A549 (cell line): ENCODE data around the gene CACNA2D2.

Source experiments
- CHD2 ChIP-seq: fragments of 150-350 bp; IDR thresholded peaks from 2 replicates; pipeline ENCODE4 v1.6.1; 2014; ENCODE audit warnings: low read length; ENCODE audit not compliant: partially characterized antibody
- EP300 ChIP-seq, 2 experiments: fragments of >200 bp; sonication (Bioruptor Twin); formaldehyde crosslinking; IDR thresholded peaks; 2 replicates in 1 of 2; 3 replicates in 1 of 2; pipeline ENCODE4 v1.6.1; 2016 to 2017
- POLR2A ChIP-seq: IDR thresholded peaks from 2 replicates; pipeline ENCODE4 v1.6.1; 2012; ENCODE audit warnings: mild to moderate bottlenecking, low read length
- RFX5 ChIP-seq: fragments of 450-650 bp; IDR thresholded peaks from 2 replicates; pipeline ENCODE4 v1.7.1; 2014; ENCODE audit warnings: antibody characterized with exemption, mild to moderate bottlenecking, moderate library complexity
- TF ChIP-seq, protein P1 (sequence below): IDR thresholded peaks from 2 replicates; pipeline ENCODE4 v1.6.1; 2012
- TF ChIP-seq, protein P2 (sequence below): fragments of >200 bp; sonication (Bioruptor Twin); formaldehyde crosslinking; IDR thresholded peaks from 3 replicates; pipeline ENCODE4 v1.5.1; 2016

DNA sequence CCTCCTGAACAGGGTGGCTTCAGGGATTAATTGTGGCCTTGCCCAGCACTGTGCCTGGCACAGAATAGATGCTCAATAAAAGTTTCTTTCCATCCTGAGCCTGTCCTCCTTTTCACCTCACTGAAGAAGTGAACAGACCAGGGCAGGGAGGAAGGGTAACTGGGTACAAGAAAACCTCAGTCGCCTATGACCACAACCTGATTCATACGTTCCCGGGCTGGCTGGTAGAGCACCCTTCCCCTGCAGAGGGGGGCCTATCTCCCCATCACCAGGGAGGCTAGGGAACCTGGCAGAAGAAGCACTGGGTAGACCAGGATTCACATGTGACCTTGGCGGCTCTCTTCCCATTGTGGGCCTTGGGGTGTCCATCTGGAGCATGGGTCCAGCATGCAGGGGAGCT, 27.8 kb upstream of the CACNA2D2 start:
- TF ChIP-seq POLR2A (no peak), RFX5 (no peak), CHD2 (no peak), EP300 (IDR thresholded peaks at IDR 0.05) (no peak)
- TF ChIP-seq, protein P1, sequence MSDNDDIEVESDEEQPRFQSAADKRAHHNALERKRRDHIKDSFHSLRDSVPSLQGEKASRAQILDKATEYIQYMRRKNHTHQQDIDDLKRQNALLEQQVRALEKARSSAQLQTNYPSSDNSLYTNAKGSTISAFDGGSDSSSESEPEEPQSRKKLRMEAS = no peak
- TF ChIP-seq, protein P2, sequence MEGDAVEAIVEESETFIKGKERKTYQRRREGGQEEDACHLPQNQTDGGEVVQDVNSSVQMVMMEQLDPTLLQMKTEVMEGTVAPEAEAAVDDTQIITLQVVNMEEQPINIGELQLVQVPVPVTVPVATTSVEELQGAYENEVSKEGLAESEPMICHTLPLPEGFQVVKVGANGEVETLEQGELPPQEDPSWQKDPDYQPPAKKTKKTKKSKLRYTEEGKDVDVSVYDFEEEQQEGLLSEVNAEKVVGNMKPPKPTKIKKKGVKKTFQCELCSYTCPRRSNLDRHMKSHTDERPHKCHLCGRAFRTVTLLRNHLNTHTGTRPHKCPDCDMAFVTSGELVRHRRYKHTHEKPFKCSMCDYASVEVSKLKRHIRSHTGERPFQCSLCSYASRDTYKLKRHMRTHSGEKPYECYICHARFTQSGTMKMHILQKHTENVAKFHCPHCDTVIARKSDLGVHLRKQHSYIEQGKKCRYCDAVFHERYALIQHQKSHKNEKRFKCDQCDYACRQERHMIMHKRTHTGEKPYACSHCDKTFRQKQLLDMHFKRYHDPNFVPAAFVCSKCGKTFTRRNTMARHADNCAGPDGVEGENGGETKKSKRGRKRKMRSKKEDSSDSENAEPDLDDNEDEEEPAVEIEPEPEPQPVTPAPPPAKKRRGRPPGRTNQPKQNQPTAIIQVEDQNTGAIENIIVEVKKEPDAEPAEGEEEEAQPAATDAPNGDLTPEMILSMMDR = no peak
